Stimulated activated CD8-positive, alpha-beta memory T cell treated with anti-CD3 and anti-CD28 coated beads, Interleukin-15, amount 100 ng/mL, for 4 hours (primary cell): ENCODE measurements around the gene TMC5.
"Not testable (repeated sequence)": the region's sequence is repeated elsewhere in the genome, so short reads cannot be mapped to it uniquely, and the experiment has no call there.

ENCODE experiments used
- DNase-seq, 2 donors: peaks; one replicate each; pipeline ENCODE4 v3.0.0-alpha.2; 2020; ENCODE audit warnings: low read depth in 2 of 2

TMC5 gene

GRCh38 chr16:19417640-19418039, at the start of gene TMC5:
Gene TMC5, plus strand, starts transcription at chr16:19417883. Its CDS starts 22,156 bp downstream, at chr16:19440039.
- no peak for DNase-seq

GRCh38 chr16:19372541-19372940, 45.1 kb upstream of the TMC5 start:
- DNase-seq = not testable (repeated sequence)

- no peak for DNase-seq
Measured at GRCh38 chr16:19374402-19374801, 43.3 kb upstream of the TMC5 start.

DNA sequence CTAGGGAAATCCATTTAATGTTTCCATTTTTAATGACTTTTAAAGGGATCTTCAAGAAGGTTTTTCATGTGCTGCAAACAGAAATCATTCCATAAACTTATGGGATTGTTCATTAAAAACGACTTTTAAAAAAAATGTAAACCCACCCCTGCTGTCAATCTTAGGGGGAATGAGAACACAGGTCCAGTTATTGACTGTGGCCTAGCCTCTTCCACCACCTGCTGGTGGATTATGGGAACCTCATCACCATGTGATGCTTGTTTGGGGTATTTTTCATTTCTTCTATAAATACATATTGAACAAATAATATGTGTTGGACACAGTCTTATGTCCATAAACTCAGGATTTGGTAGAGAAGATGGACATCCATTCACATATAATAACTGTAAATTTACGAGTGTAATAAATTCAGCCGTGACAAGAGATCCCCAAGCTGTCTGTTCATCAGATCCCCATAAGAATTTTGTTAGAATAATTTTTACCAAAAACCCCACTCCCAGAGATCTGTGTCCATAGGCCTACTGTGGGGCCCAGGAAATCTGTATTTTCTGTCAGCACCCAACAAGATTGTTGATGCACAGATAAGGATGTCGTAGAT, 42.0 kb upstream of the TMC5 start:
- no peak for DNase-seq

GRCh38 chr16:19377864-19378263, 39.8 kb upstream of the TMC5 start:
- DNase-seq = no peak

- DNase-seq = no peak
Measured at GRCh38 chr16:19378511-19378910, 39.2 kb upstream of the TMC5 start.

- no peak for DNase-seq
Measured at GRCh38 chr16:19379838-19380237, 37.8 kb upstream of the TMC5 start.

DNA sequence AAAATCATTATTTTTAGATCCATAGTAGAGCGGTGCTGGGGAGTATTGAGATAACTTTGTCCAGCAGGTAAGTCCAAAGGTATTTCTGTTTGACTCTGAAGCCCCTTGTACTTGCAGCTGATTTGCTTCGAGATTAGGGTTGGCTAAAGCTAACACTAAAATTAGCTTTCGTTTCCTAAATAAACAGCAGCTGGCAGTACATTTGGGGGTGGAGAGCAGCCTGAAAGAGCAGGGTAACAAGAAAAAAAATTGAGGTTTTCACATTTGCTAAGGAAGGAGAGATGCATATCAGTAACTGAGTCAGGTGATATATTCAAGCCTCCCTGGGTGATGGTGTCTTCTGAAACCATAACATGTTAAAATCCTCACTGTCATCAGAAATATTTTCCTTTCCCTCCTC, 37.4 kb upstream of the TMC5 start:
- DNase-seq = no peak

- no peak for DNase-seq
Measured at GRCh38 chr16:19382084-19382801, 35.4 kb upstream of the TMC5 start.

- DNase-seq = no peak
Measured at GRCh38 chr16:19382887-19383816, 34.5 kb upstream of the TMC5 start.

GRCh38 chr16:19384656-19385055, 33.0 kb upstream of the TMC5 start:
- no peak for DNase-seq

DNA sequence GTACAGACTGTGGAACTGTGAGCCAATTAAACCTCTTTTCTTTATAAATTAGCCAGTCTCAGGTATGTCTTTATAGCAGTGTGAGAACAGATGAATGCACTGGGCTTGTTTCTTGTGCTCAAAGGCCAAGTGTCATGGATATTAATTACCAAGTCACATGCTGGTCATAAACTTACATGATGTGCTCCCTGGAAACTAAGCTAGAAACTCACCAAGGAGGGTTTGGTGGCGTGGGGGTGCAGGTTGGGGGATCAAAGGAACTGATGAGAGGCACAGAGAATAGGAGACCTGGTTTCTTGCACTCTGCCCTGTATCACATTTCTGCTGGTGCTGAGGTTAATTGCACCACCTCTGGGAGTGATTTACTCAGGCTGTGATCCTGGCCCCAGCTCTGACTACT, 31.2 kb upstream of the TMC5 start:
- DNase-seq = no peak

GRCh38 chr16:19389246-19389645, 28.4 kb upstream of the TMC5 start:
- no peak for DNase-seq

DNA sequence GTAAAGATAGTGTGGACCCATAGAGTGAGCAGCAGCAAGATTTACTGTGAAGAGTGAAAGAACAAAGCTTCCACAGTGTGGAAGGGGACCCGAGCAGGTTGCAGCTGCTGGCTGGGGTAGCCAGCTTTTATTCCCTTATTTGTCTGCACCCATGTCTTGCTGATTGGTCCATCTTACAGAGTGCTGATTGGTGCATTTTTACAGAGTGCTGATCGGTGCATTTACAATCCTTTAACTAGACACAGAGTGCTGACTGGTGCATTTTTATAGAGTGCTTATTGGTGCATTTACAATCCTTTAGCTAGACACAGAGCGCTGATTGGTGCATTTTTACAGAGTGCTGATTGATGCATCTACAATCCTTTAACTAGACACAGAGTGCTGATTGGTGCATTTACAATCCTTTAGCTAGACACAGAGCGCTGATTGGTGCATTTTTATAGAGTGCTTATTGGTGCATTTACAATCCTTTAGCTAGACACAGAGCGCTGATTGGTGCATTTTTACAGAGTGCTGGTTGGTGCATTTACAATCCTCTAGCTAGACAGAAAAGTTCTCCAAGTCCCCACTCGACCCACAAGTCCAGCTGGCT, 26.4 kb upstream of the TMC5 start:
- not testable (repeated sequence) for DNase-seq

GRCh38 chr16:19392352-19392751, 25.3 kb upstream of the TMC5 start:
- no peak for DNase-seq

DNA sequence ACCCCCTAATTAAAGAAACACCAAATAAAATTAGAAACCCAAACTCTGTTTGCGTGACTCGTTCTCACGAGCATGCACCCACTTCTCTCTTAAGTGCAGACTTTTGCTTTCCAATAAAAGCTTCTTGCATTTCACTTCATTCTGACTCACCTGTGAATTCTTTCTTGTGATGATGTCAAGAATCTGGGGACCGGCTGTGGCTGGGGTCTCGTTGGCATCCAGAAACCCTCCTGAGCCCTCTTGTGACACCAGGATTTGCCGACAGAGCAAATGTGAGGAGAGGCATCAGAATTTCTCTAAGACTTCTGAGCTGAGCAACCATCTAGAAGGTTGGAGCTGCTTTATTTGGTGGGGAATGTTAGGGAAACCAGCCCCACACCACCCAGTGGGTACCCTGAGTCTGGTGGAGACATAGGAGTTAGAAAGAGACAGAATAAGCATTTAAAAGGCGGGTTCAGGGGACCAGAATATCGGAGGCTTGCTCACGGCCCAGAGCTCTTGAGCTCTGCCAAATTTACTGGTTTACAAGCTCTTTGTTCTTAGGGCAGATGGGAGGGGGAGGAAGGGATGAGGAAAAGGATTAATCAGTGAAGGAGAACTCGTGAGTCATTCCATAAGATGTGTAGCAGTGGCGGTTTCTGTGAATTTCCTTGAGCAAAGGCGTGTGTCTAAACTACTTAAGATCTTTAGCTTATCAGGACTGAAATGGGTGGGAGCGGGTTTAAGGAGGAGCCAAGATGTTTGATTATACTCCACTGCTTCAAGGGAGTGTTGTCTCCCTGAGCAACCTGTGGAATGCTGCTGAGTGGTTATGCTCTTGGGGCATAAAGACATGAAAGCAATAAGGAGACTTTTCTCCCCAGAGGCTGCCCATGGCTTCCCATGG, 24.2 kb upstream of the TMC5 start:
- no peak for DNase-seq

DNA sequence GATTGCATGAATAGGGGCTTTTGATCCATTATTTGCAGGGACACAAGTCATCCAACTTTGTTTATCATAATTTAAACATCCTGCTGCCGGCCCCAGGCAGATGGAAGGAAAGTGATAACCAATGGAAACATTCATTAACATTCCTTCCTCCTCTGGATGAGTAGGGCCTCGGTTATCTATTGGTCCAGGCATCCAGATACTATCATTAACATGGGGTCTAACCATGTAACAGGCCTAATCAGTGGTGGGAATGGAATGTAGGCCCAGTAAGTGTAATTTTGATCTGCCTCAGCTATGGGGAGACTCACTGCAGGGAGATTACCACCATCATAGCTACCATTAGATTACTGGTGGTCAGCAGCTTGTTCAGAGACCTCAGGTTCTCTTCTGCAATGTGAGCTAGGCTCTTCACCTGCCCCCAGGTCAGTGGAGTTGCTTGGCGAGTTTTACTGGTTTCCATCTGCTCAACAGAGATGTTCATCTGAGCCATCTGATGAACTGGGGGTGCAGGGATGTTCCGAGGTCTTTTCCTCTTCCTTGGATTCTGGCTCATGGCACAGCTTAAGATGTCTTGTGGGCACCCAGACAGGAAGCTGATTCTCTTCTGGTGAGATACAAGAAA, 21.9 kb upstream of the TMC5 start:
- DNase-seq = not testable (repeated sequence)

DNA sequence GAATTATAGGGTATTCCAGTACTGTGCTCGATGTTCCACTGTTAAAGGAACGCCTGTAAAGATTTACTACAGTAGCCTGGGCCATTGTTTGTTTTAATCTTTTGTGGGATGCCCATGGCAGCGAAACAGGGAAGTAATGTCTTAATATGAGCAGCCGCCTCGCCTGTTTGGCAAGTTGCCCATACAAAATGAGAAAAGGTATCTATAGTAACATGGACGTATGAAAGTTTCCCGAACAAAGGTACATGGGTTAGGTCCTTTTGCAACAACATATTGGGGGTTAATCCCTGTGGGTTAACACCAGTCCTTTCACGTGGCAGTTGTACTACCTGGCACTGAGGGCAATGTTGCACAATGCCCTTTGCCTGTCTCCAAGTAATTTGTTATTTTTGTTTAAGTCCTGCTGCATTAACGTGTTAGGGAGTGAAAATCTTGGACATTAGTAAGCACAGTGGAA, 21.1 kb upstream of the TMC5 start:
- DNase-seq = no peak

DNA sequence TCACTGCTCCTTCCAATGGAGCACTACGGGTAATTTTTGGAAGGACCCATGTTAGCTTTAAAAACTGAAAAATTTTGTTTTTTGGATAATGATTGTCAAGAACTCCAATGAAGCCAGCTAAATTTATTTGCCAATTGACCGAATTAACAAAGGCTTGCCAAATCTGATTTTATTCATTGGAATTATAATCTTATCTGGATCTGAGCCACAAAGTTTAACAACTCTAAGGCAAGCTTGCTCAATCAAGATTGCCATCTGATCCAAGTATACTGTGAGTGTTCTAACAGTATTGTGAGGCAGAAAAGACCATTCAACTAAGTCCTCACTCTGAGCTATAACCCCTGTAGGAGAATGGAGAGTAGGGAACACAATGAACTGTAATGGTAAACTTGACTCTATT, 20.3 kb upstream of the TMC5 start:
- DNase-seq = not testable (repeated sequence)

DNA sequence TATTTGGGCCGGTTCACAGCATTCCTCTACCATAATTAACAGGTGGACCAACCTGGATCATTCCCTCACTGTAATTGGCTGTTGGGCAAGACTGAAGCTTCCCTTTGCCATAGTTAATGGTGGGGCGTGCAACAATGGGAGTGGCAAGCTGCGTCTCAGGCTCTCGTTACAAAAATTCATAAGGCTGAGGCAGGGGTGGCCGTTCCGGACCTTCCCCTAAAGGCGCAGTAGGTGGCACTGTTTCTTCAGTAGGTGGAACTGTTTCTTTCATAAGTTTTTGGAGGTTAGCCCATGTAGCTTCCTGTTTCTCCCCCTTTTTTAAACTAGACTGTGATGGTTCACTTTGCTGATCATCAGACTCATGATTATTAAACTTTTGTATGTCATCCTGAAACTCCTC, 17.0 kb upstream of the TMC5 start:
- no peak for DNase-seq
